ENCODE results near the gene URI1.

- TF ChIP-seq, protein P1, sequence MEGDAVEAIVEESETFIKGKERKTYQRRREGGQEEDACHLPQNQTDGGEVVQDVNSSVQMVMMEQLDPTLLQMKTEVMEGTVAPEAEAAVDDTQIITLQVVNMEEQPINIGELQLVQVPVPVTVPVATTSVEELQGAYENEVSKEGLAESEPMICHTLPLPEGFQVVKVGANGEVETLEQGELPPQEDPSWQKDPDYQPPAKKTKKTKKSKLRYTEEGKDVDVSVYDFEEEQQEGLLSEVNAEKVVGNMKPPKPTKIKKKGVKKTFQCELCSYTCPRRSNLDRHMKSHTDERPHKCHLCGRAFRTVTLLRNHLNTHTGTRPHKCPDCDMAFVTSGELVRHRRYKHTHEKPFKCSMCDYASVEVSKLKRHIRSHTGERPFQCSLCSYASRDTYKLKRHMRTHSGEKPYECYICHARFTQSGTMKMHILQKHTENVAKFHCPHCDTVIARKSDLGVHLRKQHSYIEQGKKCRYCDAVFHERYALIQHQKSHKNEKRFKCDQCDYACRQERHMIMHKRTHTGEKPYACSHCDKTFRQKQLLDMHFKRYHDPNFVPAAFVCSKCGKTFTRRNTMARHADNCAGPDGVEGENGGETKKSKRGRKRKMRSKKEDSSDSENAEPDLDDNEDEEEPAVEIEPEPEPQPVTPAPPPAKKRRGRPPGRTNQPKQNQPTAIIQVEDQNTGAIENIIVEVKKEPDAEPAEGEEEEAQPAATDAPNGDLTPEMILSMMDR (IDR thresholded peaks at IDR 0.05 in 8 of 11, conservative IDR thresholded peaks at IDR 0.05 in 3 of 11): no peak
- no peak for TF ChIP-seq POLR2AphosphoS5 (IDR thresholded peaks at IDR 0.05)
Observed at GRCh38 chr19:29944390-29945012, 2.5 kb downstream of the URI1 start.

Measured in spleen (tissue), 7 donors.